Umbilical cord (tissue), 2 donors: ENCODE results near the gene COL20A1. TPM values are rescaled to one million over a fixed set of nuclear protein-coding genes. Genes with fewer than 3 reads are reported as not detected.
"Not testable (repeated sequence)": the region's sequence is repeated elsewhere in the genome, so short reads cannot be mapped to it uniquely, and the experiment has no call there.

Experiments used
- DNase-seq: peaks from one replicate; pipeline ENCODE4 v3.0.0-alpha.2; 2015; ENCODE audit warnings: low spot score
- total RNA-seq: library from RNA; depleted of rRNA; stranded (reverse); fragments of >200 nt; gene quantifications from one replicate; pipeline ENCODE4 v1.2.3, GENCODE V29; 2014; ENCODE audit warnings: low replicate concordance; ENCODE audit not compliant: insufficient read depth

The COL20A1 gene
- total RNA-seq: 1.2 TPM

GRCh38 chr20:63292904-63293303, at the start of gene COL20A1:
COL20A1 (plus strand) TSS chr20:63293186; CDS start chr20:63295108, 1,922 bp downstream.
- no peak for DNase-seq

- no peak for DNase-seq
Observed at GRCh38 chr20:63243604-63244247, 49.3 kb upstream of the COL20A1 start.

DNA sequence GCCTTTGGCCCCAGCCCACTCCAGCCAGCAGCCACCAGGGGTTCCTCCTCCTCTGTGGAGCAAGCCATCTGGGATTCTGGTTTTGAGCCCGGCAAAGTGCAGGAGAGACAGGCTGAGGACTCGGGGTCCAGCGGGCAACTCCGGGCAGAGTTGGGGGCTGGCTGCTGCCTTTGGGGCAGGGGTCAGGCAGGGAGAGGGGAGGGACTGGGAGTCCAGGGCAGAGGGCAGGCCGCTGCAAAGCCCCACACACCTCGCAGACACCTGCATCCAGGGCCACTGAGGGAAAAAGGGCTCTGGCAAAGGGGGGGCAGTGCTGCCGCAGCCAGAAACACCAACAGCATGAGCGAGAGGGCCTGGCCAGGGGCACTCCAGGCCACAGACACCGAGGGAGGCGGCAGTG, 48.5 kb upstream of the COL20A1 start:
- DNase-seq: no peak

- no peak for DNase-seq
Observed at GRCh38 chr20:63246490-63247288, 46.3 kb upstream of the COL20A1 start.

DNA sequence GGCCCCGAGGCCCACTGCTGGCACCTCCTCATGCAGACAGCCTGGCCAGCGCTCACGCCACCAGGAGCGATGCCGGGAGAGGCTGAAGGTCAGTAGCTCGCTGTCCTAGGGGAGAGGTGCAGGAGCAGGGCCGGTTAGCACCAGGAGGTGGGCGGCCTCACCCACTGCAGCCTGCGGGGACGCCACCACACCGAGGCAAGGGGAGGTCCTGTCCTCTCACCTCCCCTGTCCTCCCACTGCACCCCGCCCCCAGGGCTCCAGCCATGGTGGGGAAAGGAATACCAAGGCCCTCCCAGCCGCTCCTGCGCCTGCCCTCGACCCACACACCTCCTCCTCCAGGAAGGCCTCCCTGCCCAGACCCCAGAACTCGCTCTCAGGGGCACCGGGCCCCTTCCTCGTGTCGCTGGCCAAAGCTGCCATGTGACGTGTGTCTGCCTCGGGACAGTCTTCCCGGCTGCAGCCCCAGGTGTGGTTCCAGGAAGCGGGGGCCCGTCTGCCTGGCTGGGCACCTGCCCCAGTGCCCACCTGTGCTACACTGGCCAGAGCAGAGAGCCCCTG, 45.2 kb upstream of the COL20A1 start:
- no peak for DNase-seq

DNA sequence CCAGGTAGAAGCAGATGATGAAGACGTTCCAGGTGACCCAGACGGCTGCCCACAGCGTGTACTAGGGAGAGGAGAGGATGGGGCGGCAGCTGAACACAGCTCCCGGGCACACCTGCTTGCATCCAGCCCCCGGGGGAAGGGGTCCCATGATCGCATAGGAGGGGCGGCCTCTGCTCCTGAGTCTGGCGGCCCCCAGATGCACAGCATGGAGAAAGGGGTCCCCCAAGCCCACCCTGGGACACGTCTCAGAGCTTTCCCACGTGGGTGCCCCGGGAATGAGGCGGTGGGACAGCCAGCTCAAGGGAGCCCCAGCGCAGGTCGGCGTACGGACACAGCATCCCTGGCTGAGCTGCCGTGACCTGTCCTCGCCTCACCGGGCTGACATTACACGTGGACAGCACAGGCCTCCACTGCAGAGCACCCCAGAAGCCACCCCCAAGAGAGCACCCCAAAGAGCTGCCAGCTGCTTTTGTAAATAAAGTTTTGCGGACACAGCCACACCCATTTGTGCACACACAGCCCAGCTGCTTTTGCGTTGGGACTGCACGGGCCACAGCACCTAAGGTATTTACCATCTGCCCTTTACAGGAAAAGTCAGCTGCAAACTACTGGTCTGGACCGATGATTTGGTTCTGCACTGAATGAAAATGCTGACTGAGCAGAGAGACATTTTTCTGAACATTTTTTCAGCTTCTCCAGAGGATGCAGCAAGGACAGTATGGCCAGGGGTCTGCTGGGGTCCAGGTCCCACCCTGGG, 44.0 kb upstream of the COL20A1 start:
- no peak for DNase-seq

DNA sequence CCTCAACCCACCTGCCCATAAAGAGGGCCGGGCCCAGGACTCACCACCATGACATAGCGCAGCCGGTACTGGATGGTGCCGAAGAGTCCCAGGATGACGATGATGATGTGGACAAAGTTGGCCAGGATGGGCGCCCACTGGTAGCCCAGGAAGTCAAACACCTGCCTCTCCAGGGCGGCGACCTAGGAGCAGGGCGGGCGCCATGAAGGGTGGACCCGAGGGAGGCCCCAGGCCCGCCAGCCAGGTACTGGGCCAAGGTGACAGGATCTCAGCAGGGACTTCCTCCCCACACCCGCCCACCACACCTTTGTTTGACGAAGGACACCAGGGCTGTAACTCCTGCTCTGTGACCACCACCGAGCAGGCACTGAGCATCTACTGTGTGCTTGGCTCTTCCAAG, 43.1 kb upstream of the COL20A1 start:
- no peak for DNase-seq

DNA sequence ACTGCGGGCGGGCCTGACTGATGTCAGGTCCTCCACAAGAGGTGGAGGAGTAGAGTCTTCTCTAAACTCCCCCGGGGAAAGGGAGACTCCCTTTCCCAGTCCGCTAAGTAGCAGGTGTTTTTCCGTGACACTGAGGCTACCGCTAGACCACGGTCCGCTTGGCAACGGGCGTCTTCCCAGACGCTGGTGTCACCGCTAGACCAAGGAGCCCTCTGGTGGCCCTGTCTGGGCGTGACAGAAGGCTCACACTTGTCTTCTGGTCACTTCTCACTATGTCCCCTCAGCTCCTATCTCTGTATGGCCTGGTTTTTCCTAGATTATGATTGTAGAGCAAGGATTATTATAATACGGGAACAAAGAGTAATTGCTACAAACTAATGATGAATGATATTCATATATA, 41.6 kb upstream of the COL20A1 start:
- not testable (repeated sequence) for DNase-seq

DNA sequence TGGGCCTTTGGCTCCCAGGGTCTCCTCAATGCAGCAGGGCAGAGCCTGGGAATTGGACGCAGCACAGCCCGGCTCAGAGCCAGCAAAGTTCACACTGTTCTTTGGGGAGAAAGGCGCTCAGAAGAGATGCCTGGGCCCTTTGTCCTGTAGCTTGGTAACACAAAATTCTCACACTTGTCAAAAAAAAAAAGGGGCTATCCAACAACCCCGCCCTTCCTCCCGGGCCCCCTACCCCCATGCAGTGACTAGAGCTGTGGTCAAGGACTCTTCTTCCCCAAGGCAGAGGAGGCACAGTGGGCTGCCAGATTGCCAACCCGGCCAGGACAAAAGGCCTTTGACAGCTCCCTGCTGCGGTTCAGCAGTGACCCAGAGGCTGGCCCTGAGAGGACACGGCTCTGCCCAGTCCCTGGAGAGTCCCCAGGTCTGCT, 40.7 kb upstream of the COL20A1 start:
- DNase-seq: no peak

DNA sequence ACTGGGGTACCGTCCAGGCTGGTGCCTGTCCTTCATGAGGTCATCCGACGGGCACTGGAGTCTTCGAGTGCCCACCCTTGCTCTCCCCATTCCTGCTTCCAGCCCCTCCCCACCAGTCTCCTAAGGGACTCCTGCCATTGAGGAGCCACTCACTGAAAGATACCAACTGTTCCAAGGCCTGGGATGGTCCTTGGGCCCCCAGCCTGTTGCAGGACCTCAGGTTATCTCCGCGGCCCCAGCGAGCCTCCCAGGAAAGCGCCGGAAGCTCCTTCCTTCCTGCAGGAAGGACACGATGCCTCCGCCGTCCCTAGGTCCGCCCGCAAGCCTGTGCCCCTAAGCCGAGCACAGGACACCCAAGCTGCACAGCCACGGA, 39.9 kb upstream of the COL20A1 start:
- no peak for DNase-seq

DNA sequence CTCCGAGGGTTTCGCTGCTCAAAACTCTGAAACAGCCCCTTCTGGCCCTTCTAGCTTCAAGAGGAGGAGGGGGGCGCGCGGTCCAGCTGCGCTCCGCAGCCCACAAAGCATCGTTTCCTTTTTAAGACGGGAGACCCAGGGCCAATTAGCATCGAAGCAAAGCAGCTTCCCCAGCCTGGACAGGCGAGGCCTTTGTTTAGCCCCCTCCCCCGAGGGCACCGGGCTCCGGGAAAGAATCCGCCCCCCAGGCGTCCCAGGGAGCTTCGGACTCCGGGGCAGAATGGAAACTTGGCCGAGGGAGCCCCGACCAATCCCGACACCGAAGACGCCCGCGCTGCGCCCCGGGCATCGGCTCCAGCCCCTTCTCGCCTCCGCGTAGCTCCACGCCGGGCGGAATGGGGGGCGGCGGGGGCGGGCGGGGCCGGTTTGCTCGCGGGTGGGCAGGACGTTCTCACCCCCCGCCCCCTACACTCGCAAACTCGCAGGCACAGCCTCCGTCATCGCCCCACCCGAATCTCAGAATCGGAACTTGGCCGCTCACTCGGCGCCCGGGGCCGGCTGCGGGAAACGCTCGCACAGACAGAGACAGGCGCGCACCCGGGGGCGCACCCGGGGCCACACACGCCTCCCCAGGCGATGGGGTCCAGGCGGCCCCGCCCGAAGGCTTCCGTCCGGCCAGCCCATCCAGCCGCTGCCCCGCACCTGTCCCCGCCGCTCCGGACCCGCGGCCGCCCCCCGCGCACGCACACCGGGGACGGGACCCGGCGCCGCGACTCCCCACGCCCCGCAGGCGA, 39.4 kb upstream of the COL20A1 start:
- DNase-seq: peak; percentile 63

GRCh38 chr20:63254232-63254605, 38.8 kb upstream of the COL20A1 start, which contains the start of gene NKAIN4:
NKAIN4 (minus strand) TSS chr20:63254463; CDS start chr20:63254450, 13 bp downstream.
- no peak for DNase-seq

DNA sequence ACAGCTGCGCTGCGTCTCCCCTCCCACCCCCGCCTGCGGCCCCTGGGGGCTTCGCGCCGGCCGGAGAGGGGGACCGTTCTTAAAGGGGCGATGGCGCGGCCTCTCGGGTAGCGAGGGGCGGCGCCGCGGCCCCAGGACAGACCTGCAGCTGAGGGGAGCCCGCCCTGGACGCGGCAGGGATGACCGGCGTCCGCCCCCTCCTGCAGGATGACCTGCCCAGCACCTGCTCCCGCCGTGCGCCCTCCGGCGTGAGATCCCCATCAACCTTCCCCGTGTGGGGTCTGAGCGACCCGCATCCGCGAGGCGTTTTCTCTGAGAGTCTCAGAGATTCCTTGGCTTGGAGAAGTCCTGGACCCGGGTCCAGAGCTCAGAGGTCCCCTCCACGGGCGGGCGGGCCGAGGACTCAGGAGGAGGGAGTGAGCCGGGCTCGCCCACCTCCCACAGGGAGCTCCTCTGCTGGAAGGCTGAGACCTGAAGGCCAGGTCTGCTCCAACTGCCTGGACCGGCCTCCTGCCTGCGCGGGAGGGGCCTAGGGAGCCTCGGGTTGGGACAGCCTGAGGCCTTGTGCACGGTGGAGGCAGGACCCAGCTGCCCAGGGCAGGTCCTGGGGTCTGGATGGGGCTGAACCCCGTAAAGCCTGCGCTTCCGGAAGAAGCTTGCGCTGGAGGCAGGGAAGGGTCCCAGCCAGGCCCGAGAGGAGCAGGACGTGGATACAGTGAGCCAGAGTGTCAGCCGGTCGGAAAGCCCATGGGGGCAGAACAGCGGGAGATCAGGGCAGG, 38.2 kb upstream of the COL20A1 start:
- no peak for DNase-seq

DNA sequence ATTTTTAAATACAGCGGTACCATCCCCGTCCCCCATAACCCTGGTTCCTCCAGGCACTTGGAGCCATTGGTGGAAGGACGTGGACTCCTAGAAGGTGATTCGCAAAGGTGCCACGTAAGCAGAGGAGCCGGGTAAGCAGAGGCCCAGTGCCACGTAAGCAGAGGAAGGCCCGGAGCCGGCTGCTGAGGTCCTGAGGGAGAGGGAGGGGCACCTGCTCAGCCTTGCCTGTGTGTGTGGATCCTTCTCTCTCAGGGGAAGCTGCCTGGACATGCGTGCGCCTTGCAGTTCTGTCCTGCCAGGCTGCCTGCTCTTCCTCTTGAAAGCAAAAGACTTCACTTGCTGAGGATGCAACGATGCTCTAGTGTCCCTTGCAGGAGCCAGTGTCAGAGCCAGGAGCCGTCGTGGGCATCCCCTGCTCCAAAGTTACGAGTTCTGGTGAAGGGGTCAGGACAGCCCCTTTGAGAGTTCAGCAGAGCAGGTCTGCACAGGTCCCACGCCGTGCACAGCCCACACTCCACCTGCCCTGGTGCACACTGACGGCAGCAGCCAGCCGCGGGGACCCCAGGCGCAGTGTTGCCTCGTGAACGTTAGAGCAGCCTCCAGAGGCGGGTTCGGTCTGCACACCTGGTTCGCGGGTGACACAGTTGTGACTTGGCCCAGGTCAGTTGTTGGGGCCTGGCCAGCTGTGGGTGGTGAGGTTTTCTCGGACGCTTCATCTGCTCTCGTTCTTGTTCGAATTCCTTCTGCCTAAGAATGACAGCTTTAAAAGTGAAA, 36.9 kb upstream of the COL20A1 start:
- peak; percentile 71 for DNase-seq

DNA sequence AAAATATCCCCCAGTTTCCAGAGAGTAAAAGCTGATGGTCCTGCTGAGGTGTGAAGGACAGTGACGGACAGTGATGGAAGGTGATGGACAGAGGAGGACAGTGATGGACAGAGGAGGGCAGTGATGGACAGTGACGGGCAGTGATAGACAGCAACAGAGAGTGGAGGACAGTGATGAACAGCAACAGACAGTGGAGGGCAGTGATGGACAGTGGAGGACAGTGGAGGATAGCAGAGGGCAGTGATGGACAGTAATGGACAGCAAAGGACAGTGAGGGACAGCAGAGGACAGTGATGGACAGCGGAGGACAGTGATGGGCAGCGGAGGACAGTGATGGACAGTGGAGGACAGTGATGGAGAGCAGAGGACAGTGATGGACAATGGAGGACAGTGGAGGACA, 36.0 kb upstream of the COL20A1 start:
- no peak for DNase-seq

DNA sequence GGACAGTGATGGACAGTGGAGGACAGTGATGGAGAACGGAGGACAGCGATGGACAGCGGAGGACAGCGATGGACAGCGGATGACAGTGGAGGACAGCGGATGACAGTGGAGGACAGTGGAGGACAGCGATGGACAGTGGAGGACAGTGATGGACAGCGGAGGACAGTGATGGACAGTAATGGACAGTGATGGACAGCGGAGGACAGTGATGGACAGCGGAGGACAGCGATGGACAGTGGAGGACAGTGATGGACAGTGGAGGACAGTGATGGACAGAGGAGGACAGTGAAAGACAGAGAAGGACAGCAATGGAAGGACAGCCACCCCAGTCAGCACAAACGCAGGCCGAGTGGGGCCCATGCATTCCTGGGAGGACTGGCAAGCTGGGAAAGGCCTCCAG, 35.4 kb upstream of the COL20A1 start:
- DNase-seq: no peak

GRCh38 chr20:63258781-63259180, 34.2 kb upstream of the COL20A1 start:
- peak; percentile 95 for DNase-seq

GRCh38 chr20:63259734-63260460, 33.1 kb upstream of the COL20A1 start:
- no peak for DNase-seq

DNA sequence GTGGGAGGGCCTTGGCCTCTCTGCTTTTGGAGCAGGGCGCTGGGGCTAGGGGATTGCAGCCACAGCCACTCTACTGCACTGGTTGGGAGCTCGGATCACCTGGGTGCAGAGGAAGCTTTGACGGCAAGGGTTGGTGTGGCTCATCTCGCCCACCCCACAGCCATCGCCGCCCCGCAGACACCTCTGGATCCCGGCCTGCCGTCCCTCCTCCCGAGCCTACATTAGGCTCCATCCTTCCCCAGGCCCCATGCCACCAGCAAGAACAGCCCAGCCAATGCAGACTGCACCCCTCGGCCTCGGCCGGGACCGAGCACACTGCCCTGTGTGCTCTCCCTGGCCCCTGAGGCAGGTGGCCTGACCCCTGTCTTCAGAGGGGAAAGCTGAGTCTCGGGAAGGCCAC, 32.5 kb upstream of the COL20A1 start:
- no peak for DNase-seq
